Breast epithelium (tissue), 3 donors: ENCODE data around the gene ERCC3.

Source experiments
- POLR2A ChIP-seq: fragments of 450-650 bp; IDR thresholded peaks from one replicate; pipeline ENCODE4 v1.6.1; 2016; ENCODE audit warnings: antibody characterized with exemption, mild to moderate bottlenecking, moderate library complexity
- TF ChIP-seq, protein P1 (sequence below), 3 donors: fragments of 450-650 bp; IDR thresholded peaks; one replicate each; pipeline ENCODE4 v1.5.1; 2016 to 2017; ENCODE audit warnings: antibody characterized with exemption in 3 of 3, mild to moderate bottlenecking in 3 of 3, moderate library complexity in 3 of 3

DNA sequence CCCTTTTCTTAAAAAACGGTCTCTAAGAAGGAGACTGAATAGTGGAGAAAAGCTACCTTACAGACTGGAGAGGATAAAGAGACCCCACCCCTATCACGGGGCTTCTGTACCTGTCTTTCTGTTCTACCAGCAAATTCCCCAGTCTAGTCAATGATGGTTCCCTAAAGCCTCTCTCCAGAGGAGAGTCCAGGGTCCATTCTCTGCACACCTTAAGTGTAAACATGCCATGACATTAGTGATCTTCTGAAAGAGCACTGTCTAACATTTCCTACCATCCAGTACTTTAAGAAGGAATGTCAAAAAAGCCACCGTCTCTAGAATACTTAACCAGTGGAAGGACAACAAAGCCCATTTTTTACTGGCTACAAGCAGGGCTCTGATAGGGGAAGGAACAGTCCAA lies 17.0 kb upstream of the ERCC3 start:
- TF ChIP-seq POLR2A = no peak
- TF ChIP-seq, protein P1, sequence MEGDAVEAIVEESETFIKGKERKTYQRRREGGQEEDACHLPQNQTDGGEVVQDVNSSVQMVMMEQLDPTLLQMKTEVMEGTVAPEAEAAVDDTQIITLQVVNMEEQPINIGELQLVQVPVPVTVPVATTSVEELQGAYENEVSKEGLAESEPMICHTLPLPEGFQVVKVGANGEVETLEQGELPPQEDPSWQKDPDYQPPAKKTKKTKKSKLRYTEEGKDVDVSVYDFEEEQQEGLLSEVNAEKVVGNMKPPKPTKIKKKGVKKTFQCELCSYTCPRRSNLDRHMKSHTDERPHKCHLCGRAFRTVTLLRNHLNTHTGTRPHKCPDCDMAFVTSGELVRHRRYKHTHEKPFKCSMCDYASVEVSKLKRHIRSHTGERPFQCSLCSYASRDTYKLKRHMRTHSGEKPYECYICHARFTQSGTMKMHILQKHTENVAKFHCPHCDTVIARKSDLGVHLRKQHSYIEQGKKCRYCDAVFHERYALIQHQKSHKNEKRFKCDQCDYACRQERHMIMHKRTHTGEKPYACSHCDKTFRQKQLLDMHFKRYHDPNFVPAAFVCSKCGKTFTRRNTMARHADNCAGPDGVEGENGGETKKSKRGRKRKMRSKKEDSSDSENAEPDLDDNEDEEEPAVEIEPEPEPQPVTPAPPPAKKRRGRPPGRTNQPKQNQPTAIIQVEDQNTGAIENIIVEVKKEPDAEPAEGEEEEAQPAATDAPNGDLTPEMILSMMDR (IDR thresholded peaks at IDR 0.05) = no peak
